ENCODE measurements around the gene TMEM154.

Gene TMEM154

DNA sequence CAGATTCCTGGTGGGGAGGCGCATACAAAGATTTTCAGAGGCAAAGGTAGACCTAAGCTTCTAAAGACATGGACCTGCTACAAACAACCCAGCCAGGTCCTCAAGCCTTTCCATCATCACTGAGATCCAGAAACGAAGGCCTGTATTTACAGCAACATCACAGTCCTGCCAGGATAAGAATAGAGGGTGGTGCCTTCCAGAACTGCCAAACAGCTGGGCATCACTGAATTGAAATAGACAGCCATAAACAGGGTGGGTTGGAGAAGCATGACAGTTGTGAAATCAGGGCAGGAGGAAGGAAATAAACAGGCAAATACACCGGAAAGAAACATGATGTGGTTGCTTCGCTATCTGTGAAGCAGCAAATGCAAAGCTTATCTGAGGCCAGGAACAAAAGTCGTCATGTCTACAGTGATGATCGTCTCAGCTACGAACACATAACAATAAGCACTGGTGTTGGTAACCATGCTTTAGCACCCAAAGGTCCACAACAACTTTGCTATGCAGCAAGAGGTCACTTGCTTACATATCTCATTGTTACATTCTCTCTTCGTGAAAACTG is 6.7 kb upstream of the TMEM154 start:
- ChIA-PET POLR2A (no interaction called here), CTCF (no interaction called here)
- Histone ChIP-seq H3K27ac (ENCODE audit: extremely low read depth, low read depth, low read length) (no peak overlapping the region), H3K36me3 (ENCODE audit: control insufficient read depth in 2 of 2, insufficient read depth in 1 of 2, low read length in 2 of 2) (no peaks in the 10 kb centered on the region), H3K4me3 (ENCODE audit: low read depth, low read length) (no peak overlapping the region), H3K9me3 (ENCODE audit: control insufficient read depth, insufficient read depth, low read depth, low read length) (no peaks in the 10 kb centered on the region), H3K4me1 (ENCODE audit: control insufficient read depth, insufficient read depth, low read length) (no peaks in the 10 kb centered on the region)
- no peak for TF ChIP-seq YY1 (tag by site-specific recombination; IDR thresholded peaks at IDR 0.05)
- no peak for TF ChIP-seq ZNF624 (tag by site-specific recombination; IDR thresholded peaks at IDR 0.05)
- no peak for TF ChIP-seq ZNF354C (tag by site-specific recombination; IDR thresholded peaks at IDR 0.05; ENCODE audit: borderline replicate concordance, low read depth)
- TF ChIP-seq, protein P1, sequence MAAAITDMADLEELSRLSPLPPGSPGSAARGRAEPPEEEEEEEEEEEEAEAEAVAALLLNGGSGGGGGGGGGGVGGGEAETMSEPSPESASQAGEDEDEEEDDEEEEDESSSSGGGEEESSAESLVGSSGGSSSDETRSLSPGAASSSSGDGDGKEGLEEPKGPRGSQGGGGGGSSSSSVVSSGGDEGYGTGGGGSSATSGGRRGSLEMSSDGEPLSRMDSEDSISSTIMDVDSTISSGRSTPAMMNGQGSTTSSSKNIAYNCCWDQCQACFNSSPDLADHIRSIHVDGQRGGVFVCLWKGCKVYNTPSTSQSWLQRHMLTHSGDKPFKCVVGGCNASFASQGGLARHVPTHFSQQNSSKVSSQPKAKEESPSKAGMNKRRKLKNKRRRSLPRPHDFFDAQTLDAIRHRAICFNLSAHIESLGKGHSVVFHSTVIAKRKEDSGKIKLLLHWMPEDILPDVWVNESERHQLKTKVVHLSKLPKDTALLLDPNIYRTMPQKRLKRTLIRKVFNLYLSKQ (tag by site-specific recombination; IDR thresholded peaks at IDR 0.05; ENCODE audit: borderline replicate concordance) = no peak
- TF ChIP-seq, protein P2, sequence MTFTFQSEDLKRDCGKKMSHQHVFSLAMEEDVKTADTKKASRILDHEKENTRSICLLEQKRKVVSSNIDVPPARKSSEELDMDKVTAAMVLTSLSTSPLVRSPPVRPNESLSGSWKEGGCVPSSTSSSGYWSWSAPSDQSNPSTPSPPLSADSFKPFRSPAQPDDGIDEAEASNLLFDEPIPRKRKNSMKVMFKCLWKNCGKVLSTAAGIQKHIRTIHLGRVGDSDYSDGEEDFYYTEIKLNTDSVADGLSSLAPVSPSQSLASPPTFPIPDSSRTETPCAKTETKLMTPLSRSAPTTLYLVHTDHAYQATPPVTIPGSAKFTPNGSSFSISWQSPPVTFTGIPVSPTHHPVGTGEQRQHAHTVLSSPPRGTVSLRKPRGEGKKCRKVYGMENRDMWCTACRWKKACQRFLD (tag by site-specific recombination; IDR thresholded peaks at IDR 0.05) = no peak
- TF ChIP-seq, protein P3, sequence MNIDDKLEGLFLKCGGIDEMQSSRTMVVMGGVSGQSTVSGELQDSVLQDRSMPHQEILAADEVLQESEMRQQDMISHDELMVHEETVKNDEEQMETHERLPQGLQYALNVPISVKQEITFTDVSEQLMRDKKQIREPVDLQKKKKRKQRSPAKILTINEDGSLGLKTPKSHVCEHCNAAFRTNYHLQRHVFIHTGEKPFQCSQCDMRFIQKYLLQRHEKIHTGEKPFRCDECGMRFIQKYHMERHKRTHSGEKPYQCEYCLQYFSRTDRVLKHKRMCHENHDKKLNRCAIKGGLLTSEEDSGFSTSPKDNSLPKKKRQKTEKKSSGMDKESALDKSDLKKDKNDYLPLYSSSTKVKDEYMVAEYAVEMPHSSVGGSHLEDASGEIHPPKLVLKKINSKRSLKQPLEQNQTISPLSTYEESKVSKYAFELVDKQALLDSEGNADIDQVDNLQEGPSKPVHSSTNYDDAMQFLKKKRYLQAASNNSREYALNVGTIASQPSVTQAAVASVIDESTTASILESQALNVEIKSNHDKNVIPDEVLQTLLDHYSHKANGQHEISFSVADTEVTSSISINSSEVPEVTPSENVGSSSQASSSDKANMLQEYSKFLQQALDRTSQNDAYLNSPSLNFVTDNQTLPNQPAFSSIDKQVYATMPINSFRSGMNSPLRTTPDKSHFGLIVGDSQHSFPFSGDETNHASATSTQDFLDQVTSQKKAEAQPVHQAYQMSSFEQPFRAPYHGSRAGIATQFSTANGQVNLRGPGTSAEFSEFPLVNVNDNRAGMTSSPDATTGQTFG (tag by site-specific recombination; IDR thresholded peaks at IDR 0.05; ENCODE audit: borderline replicate concordance) = no peak
- TF ChIP-seq, protein P4, sequence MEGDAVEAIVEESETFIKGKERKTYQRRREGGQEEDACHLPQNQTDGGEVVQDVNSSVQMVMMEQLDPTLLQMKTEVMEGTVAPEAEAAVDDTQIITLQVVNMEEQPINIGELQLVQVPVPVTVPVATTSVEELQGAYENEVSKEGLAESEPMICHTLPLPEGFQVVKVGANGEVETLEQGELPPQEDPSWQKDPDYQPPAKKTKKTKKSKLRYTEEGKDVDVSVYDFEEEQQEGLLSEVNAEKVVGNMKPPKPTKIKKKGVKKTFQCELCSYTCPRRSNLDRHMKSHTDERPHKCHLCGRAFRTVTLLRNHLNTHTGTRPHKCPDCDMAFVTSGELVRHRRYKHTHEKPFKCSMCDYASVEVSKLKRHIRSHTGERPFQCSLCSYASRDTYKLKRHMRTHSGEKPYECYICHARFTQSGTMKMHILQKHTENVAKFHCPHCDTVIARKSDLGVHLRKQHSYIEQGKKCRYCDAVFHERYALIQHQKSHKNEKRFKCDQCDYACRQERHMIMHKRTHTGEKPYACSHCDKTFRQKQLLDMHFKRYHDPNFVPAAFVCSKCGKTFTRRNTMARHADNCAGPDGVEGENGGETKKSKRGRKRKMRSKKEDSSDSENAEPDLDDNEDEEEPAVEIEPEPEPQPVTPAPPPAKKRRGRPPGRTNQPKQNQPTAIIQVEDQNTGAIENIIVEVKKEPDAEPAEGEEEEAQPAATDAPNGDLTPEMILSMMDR (tag by site-specific recombination; IDR thresholded peaks at IDR 0.05) = no peak
- TF ChIP-seq, protein P5, sequence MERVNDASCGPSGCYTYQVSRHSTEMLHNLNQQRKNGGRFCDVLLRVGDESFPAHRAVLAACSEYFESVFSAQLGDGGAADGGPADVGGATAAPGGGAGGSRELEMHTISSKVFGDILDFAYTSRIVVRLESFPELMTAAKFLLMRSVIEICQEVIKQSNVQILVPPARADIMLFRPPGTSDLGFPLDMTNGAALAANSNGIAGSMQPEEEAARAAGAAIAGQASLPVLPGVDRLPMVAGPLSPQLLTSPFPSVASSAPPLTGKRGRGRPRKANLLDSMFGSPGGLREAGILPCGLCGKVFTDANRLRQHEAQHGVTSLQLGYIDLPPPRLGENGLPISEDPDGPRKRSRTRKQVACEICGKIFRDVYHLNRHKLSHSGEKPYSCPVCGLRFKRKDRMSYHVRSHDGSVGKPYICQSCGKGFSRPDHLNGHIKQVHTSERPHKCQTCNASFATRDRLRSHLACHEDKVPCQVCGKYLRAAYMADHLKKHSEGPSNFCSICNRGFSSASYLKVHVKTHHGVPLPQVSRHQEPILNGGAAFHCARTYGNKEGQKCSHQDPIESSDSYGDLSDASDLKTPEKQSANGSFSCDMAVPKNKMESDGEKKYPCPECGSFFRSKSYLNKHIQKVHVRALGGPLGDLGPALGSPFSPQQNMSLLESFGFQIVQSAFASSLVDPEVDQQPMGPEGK (tag by site-specific recombination; IDR thresholded peaks at IDR 0.05) = no peak
- TF ChIP-seq, protein P6, sequence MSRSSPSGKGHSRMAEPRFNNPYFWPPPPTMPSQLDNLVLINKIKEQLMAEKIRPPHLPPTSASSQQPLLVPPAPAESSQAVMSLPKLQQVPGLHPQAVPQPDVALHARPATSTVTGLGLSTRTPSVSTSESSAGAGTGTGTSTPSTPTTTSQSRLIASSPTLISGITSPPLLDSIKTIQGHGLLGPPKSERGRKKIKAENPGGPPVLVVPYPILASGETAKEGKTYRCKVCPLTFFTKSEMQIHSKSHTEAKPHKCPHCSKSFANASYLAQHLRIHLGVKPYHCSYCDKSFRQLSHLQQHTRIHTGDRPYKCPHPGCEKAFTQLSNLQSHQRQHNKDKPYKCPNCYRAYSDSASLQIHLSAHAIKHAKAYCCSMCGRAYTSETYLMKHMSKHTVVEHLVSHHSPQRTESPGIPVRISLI (tag by site-specific recombination; IDR thresholded peaks at IDR 0.05) = no peak
- TF ChIP-seq ZNF510 (tag by site-specific recombination; IDR thresholded peaks at IDR 0.05; ENCODE audit: insufficient replicate concordance) = no peak
- TF ChIP-seq, protein P7, sequence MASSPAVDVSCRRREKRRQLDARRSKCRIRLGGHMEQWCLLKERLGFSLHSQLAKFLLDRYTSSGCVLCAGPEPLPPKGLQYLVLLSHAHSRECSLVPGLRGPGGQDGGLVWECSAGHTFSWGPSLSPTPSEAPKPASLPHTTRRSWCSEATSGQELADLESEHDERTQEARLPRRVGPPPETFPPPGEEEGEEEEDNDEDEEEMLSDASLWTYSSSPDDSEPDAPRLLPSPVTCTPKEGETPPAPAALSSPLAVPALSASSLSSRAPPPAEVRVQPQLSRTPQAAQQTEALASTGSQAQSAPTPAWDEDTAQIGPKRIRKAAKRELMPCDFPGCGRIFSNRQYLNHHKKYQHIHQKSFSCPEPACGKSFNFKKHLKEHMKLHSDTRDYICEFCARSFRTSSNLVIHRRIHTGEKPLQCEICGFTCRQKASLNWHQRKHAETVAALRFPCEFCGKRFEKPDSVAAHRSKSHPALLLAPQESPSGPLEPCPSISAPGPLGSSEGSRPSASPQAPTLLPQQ (tag by site-specific recombination; IDR thresholded peaks at IDR 0.05) = no peak
- no peak for TF ChIP-seq ZNF366 (tag by site-specific recombination; conservative IDR thresholded peaks at IDR 0.05)
- no peak for TF ChIP-seq ZNF37A (tag by site-specific recombination; IDR thresholded peaks at IDR 0.05)
- TF ChIP-seq, protein P8, sequence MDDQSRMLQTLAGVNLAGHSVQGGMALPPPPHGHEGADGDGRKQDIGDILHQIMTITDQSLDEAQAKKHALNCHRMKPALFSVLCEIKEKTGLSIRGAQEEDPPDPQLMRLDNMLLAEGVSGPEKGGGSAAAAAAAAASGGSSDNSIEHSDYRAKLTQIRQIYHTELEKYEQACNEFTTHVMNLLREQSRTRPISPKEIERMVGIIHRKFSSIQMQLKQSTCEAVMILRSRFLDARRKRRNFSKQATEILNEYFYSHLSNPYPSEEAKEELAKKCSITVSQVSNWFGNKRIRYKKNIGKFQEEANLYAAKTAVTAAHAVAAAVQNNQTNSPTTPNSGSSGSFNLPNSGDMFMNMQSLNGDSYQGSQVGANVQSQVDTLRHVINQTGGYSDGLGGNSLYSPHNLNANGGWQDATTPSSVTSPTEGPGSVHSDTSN (CRISPR knock-in tag; IDR thresholded peaks at IDR 0.05) = no peak
- no peak for TF ChIP-seq ZNF785 (tag by site-specific recombination; IDR thresholded peaks at IDR 0.05)
